VCaP (cell line): ENCODE results near the gene MYH1.

Experiments
- H3K27ac ChIP-seq: fragments of 450-650 bp; 2 replicates; pipeline ENCODE4 v1.5.1; 2017
- CTCF ChIP-seq: fragments of 450-650 bp; conservative IDR thresholded peaks from 2 replicates; pipeline ENCODE4 v1.5.1; 2017; ENCODE audit warnings: mild to moderate bottlenecking, moderate library complexity

The MYH1 gene

GRCh38 chr17:10521949-10522348, 3.6 kb upstream of the MYH1 start:
- H3K27ac ChIP-seq = no peak overlapping the region
- TF ChIP-seq CTCF = no peak

GRCh38 chr17:10516638-10517037, 1.7 kb downstream of the MYH1 start:
- H3K27ac ChIP-seq = no peak overlapping the region
- TF ChIP-seq CTCF = no peak

- TF ChIP-seq CTCF = no peak
These were observed 2.3 kb downstream of the MYH1 start for GRCh38 chr17:10516065-10516464.

DNA sequence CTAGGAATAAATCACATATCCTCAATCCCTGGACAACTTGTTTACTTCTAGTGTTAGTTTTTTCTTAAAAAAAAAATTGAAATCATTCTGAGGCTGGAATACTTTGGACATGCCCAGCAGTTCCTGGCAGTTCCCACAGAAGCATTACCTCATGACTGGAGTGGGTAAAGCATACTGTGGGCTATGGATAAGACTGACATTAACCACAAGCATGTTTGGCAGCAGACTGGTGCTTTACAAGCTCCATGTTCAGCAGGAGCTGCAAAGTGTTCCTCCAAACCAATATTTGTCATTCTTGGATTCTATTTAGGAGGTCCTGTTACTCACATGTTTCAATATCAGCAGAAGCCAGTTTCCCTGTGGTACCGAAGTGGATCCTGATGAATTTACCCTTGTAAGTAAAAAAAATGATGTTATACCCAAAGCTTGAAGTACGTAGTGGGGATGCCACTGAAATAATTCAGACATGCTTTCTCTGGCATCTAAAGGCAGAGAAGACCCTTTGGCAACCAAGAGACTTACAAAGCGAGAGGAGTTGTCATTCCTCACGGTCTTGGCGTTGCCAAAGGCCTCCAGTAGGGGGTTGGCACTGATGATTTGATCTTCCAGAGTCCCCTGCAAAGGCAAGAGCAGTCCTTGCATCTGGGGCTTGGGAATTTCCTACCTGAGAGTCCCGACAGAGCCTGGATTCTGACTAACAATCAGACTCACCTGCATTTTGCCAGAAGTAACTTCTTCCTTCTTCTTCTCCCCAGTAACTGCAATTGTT, 4.9 kb downstream of the MYH1 start:
- no peak for TF ChIP-seq CTCF
- H3K27ac ChIP-seq = no peak overlapping the region

More at GRCh38 chr17:10516065-10516464, 2.3 kb downstream of the MYH1 start:
- no peak overlapping the region for H3K27ac ChIP-seq

DNA sequence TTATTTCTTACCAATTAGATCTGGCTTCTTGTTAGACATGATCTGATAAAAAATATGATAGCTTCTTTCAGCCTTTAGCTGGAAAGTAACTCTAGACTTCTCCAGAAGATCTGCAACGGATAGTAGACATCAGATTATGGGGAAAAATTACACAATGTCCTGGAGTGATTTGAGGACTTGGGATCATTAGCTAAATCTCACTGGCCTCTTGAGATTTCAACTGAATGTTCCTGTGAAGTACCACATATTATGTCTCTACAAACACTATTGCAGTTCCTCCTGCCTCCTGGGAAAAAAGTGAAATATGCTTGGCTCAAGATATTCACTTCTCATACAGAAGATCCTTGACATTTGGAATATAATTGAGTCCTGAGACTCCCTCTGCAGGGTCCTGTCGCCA, 5.5 kb downstream of the MYH1 start:
- no peak for TF ChIP-seq CTCF
- no peak overlapping the region for H3K27ac ChIP-seq

DNA sequence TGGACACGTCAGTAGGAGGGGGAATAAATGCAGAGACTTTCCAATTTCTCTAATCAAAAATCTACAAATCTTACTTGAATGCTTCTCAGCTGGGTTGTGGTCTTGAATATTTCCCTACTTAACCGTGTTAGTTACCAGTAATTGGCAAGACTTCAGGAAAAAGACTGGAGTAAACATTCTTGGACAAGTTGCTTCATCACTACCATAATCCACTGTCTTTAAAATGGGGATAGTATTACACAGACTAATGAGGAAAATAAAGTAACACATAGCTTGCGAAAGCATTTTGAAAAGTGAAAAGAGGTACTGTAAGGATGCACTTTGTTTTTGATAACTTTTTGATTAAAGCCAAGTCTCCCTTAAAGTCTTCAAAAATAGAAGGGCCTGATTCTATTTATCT, 18.4 kb downstream of the MYH1 start:
- TF ChIP-seq CTCF = no peak
- no peak overlapping the region for H3K27ac ChIP-seq

DNA sequence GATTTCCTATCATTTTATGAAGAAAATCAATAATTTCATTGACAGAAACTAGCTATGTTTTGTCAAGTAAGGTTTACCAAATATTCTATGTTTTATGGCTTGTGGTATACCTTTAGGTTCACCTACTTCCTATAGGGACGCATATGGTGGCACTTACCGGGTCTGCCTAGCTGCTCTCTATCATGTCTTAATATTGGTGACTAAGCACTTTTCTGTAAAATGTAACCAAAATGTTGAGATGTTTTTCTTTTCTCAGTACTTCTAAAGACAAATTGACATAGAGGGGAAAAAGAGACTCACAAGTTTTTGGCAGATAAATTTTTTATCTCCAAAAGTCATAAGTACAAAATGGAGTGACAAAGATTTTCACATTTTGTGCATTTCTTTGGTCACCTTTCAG, 26.3 kb downstream of the MYH1 start:
- TF ChIP-seq CTCF = no peak
- H3K27ac ChIP-seq = no peak overlapping the region
